ENCODE data around the gene SSC5D.

Gene SSC5D

GRCh38 chr19:55497763-55498162, 9.5 kb downstream of the SSC5D start:
- Histone ChIP-seq H3K4me3 (no peak overlapping the region), H3K4me2 (no peak overlapping the region), H3K36me3 (no peaks in the 10 kb centered on the region), H3K4me1 (peaks cover 13% of the 10 kb centered on the region), H4K20me1 (no peaks in the 10 kb centered on the region), H3K27ac (no peak overlapping the region), H3K9me3 (no peaks in the 10 kb centered on the region), H3K9ac (no peak overlapping the region), H3K27me3 (no peaks in the 10 kb centered on the region)
- TF ChIP-seq Cebpa-rat (IDR thresholded peaks at IDR 0.05), result no peak

GRCh38 chr19:55498246-55498840, 10.1 kb downstream of the SSC5D start:
- no peak for TF ChIP-seq Cebpa-rat (IDR thresholded peaks at IDR 0.05)
- Histone ChIP-seq H3K9ac (no peak overlapping the region), H4K20me1 (no peaks in the 10 kb centered on the region), H3K27ac (no peak overlapping the region), H3K36me3 (no peaks in the 10 kb centered on the region), H3K4me1 (peaks cover 17% of the 10 kb centered on the region), H3K4me3 (no peak overlapping the region), H3K9me3 (peaks cover 2% of the 10 kb centered on the region; the same call in 1 of the 2 replicates), H3K27me3 (no peaks in the 10 kb centered on the region), H3K4me2 (no peak overlapping the region)

- no peak for TF ChIP-seq Cebpa-rat (IDR thresholded peaks at IDR 0.05)
- no peaks in the 10 kb centered on the region for H3K36me3 ChIP-seq
- H3K4me2 ChIP-seq, result peak overlapping the region; percentile 21
- H3K4me1 ChIP-seq, result peaks cover 26% of the 10 kb centered on the region
- no peak overlapping the region for H3K4me3 ChIP-seq
- no peaks in the 10 kb centered on the region for H4K20me1 ChIP-seq
- H3K27ac ChIP-seq, result no peak overlapping the region
- no peaks in the 10 kb centered on the region for H3K27me3 ChIP-seq
- peaks cover 4% of the 10 kb centered on the region; the same call in 1 of the 2 replicates for H3K9me3 ChIP-seq
- H3K9ac ChIP-seq, result no peak overlapping the region
Measured at GRCh38 chr19:55500368-55500952, 12.2 kb downstream of the SSC5D start.

GRCh38 chr19:55502197-55502952, 14.1 kb downstream of the SSC5D start:
- no peaks in the 10 kb centered on the region for H3K36me3 ChIP-seq
- no peak overlapping the region for H3K4me3 ChIP-seq
- H3K27me3 ChIP-seq, result no peaks in the 10 kb centered on the region
- peaks cover 26% of the 10 kb centered on the region for H3K4me1 ChIP-seq
- no peaks in the 10 kb centered on the region for H4K20me1 ChIP-seq
- H3K9me3 ChIP-seq, result peaks cover 4% of the 10 kb centered on the region; the same call in 1 of the 2 replicates
- H3K27ac ChIP-seq, result no peak overlapping the region
- H3K9ac ChIP-seq, result no peak overlapping the region
- H3K4me2 ChIP-seq, result no peak overlapping the region
- TF ChIP-seq Cebpa-rat (IDR thresholded peaks at IDR 0.05), result no peak

GRCh38 chr19:55503157-55503501, 14.9 kb downstream of the SSC5D start:
- Histone ChIP-seq H3K4me1 (peaks cover 30% of the 10 kb centered on the region), H3K36me3 (no peaks in the 10 kb centered on the region), H3K9ac (peak overlapping the region; percentile 77), H3K4me2 (peak overlapping the region; percentile 78), H3K27ac (peak overlapping the region; percentile 77), H3K27me3 (no peaks in the 10 kb centered on the region), H3K9me3 (peaks cover 4% of the 10 kb centered on the region; the same call in 1 of the 2 replicates), H4K20me1 (no peaks in the 10 kb centered on the region), H3K4me3 (peak overlapping the region; percentile 65)
- no peak for TF ChIP-seq Cebpa-rat (IDR thresholded peaks at IDR 0.05)

GRCh38 chr19:55503502-55504251, 15.4 kb downstream of the SSC5D start:
- peak overlapping the region; percentile 65 for H3K4me3 ChIP-seq
- no peaks in the 10 kb centered on the region for H3K36me3 ChIP-seq
- peaks cover 4% of the 10 kb centered on the region; the same call in 1 of the 2 replicates for H3K9me3 ChIP-seq
- H3K4me1 ChIP-seq, result peaks cover 35% of the 10 kb centered on the region
- peak overlapping the region; percentile 77 for H3K27ac ChIP-seq
- no peak for TF ChIP-seq Cebpa-rat (IDR thresholded peaks at IDR 0.05)
- H3K9ac ChIP-seq, result peak overlapping the region; percentile 77
- H3K27me3 ChIP-seq, result no peaks in the 10 kb centered on the region
- no peaks in the 10 kb centered on the region for H4K20me1 ChIP-seq
- H3K4me2 ChIP-seq, result peak overlapping the region; percentile 78

GRCh38 chr19:55504252-55504603, 16.0 kb downstream of the SSC5D start:
- Histone ChIP-seq H3K27ac (peak overlapping the region; percentile 77), H3K4me3 (peak overlapping the region; percentile 65), H3K4me2 (peak overlapping the region; percentile 78), H4K20me1 (no peaks in the 10 kb centered on the region), H3K4me1 (peaks cover 40% of the 10 kb centered on the region), H3K9ac (peak overlapping the region; percentile 77), H3K27me3 (no peaks in the 10 kb centered on the region), H3K9me3 (peaks cover 4% of the 10 kb centered on the region; the same call in 1 of the 2 replicates), H3K36me3 (no peaks in the 10 kb centered on the region)
- TF ChIP-seq Cebpa-rat (IDR thresholded peaks at IDR 0.05), result no peak

- Histone ChIP-seq H3K9me3 (peaks cover 4% of the 10 kb centered on the region; the same call in 1 of the 2 replicates), H3K27ac (no peak overlapping the region), H4K20me1 (no peaks in the 10 kb centered on the region), H3K4me3 (no peak overlapping the region), H3K4me1 (peaks cover 38% of the 10 kb centered on the region), H3K9ac (no peak overlapping the region), H3K4me2 (no peak overlapping the region), H3K36me3 (no peaks in the 10 kb centered on the region), H3K27me3 (no peaks in the 10 kb centered on the region)
- TF ChIP-seq Cebpa-rat (IDR thresholded peaks at IDR 0.05), result no peak
Measured at GRCh38 chr19:55504981-55505380, 16.7 kb downstream of the SSC5D start.

GRCh38 chr19:55508120-55508519, 19.9 kb downstream of the SSC5D start:
- TF ChIP-seq Cebpa-rat (IDR thresholded peaks at IDR 0.05), result no peak
- H3K36me3 ChIP-seq, result no peaks in the 10 kb centered on the region
- peaks cover 50% of the 10 kb centered on the region for H3K4me1 ChIP-seq

More at GRCh38 chr19:55508120-55508519, 19.9 kb downstream of the SSC5D start:
- Histone ChIP-seq H3K9me3 (peaks cover 4% of the 10 kb centered on the region; the same call in 1 of the 2 replicates), H3K4me2 (peak overlapping the region; percentile 9; the same call in 1 of the 2 replicates), H3K27ac (no peak overlapping the region), H3K4me3 (no peak overlapping the region), H3K27me3 (no peaks in the 10 kb centered on the region), H4K20me1 (no peaks in the 10 kb centered on the region), H3K9ac (no peak overlapping the region)
